HL-60 (cell line): Measurements from ENCODE around the gene FOXI1.

Experiments
- DNase-seq, 2 experiments: peaks; one replicate each; pipeline ENCODE4 v3.0.0-alpha.2; 2010 to 2020; ENCODE audit warnings: low read depth in 1 of 2, low spot score in 1 of 2
- H3K27ac ChIP-seq: fragments of 250-450 bp; sonication (Bioruptor Pico); replicated peaks from 2 replicates; pipeline ENCODE4 v1.5.1; 2020; ENCODE audit warnings: mild to moderate bottlenecking, moderate library complexity
- H3K27me3 ChIP-seq: fragments of 250-450 bp; sonication (Bioruptor Pico); 2 replicates; pipeline ENCODE4 v1.5.1; 2021; ENCODE audit warnings: mild to moderate bottlenecking, moderate library complexity; ENCODE audit not compliant: insufficient read depth, poor library complexity, severe bottlenecking
- H3K4me3 ChIP-seq: replicated peaks from 2 replicates; pipeline ENCODE4 v1.5.1; 2011; ENCODE audit warnings: mild to moderate bottlenecking, control low read depth, low read length; ENCODE audit not compliant: insufficient read depth
- GABPA ChIP-seq: IDR thresholded peaks from 2 replicates; pipeline ENCODE4 v1.6.1; 2012; ENCODE audit warnings: low read depth
- POLR2AphosphoS5 ChIP-seq: IDR thresholded peaks from 2 replicates; pipeline ENCODE4 v1.6.1; 2012; ENCODE audit warnings: low read depth
- SPI1 ChIP-seq: IDR thresholded peaks from 2 replicates; pipeline ENCODE4 v1.6.1; 2012; ENCODE audit warnings: low read depth, mild to moderate bottlenecking, borderline replicate concordance
- TF ChIP-seq, protein P1 (sequence below): IDR thresholded peaks from one replicate; pipeline ENCODE4 v1.5.1; 2011; ENCODE audit warnings: low read length, control low read depth, inconsistent platforms; ENCODE audit not compliant: insufficient read depth
- TF ChIP-seq, protein P2 (sequence below): IDR thresholded peaks from 2 replicates; pipeline ENCODE4 v1.6.1; 2012; ENCODE audit warnings: low read depth; ENCODE audit not compliant: insufficient replicate concordance

The FOXI1 gene

DNA sequence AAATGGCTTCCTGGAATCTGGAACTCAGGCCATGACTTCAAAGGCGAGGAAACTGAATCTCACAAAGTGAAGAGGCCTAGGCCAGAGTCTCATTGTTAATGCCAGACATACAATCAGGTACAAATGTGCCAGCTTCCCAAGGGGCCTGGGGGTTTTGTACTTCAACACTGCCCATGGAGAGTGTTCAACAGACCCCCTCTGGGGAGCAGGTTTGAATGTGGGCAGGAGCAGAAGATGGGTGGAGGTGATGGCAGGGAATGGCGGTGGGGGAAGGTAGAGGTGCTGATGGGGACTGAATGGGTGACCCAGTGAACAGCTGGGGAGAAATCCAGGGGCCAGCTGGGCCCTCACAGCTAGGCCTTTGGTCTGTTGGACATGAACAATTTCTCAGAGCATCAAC lies 12.0 kb downstream of the FOXI1 start:
- no peak for DNase-seq
- no peaks in the 10 kb centered on the region for H3K27me3 ChIP-seq
- H3K27ac ChIP-seq, result no peak overlapping the region
- TF ChIP-seq GABPA (no peak), SPI1 (no peak), POLR2AphosphoS5 (no peak)
- TF ChIP-seq, protein P1, sequence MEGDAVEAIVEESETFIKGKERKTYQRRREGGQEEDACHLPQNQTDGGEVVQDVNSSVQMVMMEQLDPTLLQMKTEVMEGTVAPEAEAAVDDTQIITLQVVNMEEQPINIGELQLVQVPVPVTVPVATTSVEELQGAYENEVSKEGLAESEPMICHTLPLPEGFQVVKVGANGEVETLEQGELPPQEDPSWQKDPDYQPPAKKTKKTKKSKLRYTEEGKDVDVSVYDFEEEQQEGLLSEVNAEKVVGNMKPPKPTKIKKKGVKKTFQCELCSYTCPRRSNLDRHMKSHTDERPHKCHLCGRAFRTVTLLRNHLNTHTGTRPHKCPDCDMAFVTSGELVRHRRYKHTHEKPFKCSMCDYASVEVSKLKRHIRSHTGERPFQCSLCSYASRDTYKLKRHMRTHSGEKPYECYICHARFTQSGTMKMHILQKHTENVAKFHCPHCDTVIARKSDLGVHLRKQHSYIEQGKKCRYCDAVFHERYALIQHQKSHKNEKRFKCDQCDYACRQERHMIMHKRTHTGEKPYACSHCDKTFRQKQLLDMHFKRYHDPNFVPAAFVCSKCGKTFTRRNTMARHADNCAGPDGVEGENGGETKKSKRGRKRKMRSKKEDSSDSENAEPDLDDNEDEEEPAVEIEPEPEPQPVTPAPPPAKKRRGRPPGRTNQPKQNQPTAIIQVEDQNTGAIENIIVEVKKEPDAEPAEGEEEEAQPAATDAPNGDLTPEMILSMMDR, result no peak
- TF ChIP-seq, protein P2, sequence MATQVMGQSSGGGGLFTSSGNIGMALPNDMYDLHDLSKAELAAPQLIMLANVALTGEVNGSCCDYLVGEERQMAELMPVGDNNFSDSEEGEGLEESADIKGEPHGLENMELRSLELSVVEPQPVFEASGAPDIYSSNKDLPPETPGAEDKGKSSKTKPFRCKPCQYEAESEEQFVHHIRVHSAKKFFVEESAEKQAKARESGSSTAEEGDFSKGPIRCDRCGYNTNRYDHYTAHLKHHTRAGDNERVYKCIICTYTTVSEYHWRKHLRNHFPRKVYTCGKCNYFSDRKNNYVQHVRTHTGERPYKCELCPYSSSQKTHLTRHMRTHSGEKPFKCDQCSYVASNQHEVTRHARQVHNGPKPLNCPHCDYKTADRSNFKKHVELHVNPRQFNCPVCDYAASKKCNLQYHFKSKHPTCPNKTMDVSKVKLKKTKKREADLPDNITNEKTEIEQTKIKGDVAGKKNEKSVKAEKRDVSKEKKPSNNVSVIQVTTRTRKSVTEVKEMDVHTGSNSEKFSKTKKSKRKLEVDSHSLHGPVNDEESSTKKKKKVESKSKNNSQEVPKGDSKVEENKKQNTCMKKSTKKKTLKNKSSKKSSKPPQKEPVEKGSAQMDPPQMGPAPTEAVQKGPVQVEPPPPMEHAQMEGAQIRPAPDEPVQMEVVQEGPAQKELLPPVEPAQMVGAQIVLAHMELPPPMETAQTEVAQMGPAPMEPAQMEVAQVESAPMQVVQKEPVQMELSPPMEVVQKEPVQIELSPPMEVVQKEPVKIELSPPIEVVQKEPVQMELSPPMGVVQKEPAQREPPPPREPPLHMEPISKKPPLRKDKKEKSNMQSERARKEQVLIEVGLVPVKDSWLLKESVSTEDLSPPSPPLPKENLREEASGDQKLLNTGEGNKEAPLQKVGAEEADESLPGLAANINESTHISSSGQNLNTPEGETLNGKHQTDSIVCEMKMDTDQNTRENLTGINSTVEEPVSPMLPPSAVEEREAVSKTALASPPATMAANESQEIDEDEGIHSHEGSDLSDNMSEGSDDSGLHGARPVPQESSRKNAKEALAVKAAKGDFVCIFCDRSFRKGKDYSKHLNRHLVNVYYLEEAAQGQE, result no peak
- no peak overlapping the region for H3K4me3 ChIP-seq

DNA sequence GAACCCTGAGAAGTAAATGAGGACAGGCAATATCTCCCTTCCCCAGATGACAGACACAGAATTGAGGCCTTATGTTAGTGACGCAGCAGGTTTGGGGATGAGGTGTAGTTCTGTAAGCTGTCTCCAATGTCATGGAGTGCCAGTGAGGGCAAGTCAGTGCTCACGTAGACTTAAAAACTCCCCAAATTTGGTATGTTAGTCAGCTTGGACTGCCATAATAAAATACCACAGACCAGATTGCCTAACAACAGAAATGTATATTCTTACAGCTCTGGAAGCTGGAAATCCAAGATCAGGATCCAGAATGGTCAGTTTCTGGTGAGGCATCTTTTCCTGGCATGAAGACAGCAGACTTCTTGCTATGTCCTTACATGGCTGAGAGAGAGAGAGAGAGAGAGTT lies 14.9 kb downstream of the FOXI1 start:
- Histone ChIP-seq H3K27me3 (no peaks in the 10 kb centered on the region), H3K4me3 (no peak overlapping the region), H3K27ac (no peak overlapping the region)
- no peak for DNase-seq
- TF ChIP-seq GABPA (no peak), POLR2AphosphoS5 (no peak), SPI1 (no peak)
- TF ChIP-seq, protein P2, result no peak
- TF ChIP-seq, protein P1, result no peak

DNA sequence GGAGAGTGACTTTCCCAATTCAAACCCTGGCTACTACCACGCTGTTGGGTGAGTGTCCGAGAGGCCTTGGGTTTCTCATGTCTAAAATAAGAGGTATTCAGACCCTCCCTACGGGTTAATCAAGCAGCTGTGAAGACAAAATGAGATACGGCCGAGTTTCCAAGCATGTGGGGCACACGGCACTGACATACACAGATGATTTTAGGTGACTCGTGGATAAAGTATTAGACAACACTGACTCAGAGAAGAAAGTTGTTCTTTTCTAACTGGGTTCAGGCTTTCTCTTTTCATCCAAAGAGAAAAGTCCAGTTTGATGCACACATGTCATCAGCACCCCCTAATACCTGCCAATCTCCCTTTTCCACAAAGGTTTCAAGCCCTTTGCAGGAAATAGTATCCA lies 15.6 kb downstream of the FOXI1 start:
- no peak overlapping the region for H3K27ac ChIP-seq
- TF ChIP-seq POLR2AphosphoS5, result no peak
- H3K27me3 ChIP-seq, result no peaks in the 10 kb centered on the region
- H3K4me3 ChIP-seq, result no peak overlapping the region
- DNase-seq, result no peak

DNA sequence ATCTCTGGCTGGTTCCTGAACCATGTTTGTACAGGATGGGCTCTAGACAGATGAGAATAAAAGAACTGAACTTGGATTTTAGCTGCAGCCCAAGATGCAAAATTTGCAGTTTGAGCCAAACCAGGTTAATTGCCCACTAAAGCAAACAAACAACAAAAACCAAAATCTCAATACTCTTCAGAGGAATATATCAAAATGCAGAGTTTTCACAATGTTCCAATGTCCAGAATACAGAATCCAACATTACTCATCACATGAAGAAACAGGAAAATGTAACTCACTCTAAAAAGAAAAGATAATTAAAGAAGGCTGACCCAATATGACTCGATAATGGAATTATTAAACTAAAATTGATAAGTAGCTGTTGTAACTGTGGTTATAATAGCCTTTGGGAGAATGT lies 20.4 kb downstream of the FOXI1 start:
- peaks cover 5% of the 10 kb centered on the region for H3K27me3 ChIP-seq
- no peak overlapping the region for H3K4me3 ChIP-seq
- no peak for DNase-seq
- TF ChIP-seq GABPA, result no peak
- TF ChIP-seq, protein P2, result no peak
- TF ChIP-seq, protein P1, result no peak
- no peak for TF ChIP-seq POLR2AphosphoS5
- TF ChIP-seq SPI1, result no peak
- H3K27ac ChIP-seq, result no peak overlapping the region
